ENCODE measurements around the gene PEPD. TPM values are rescaled to one million over a fixed set of nuclear protein-coding genes. Genes with fewer than 3 reads are reported as not detected.

PEPD gene
- total RNA-seq, 3 donors from 2014 or later, result 42.1 to 127 (median 82.3) TPM

GRCh38 chr19:33414667-33415605 lies 106.7 kb downstream of the PEPD start:
- Histone ChIP-seq H3K36me3 (no peaks in the 10 kb centered on the region), H3K27ac (no peak overlapping the region), H3K27me3 (no peaks in the 10 kb centered on the region), H3K4me1 (no peaks in the 10 kb centered on the region), H3K9me3 (no peaks in the 10 kb centered on the region), H3K4me3 (no peak overlapping the region)
- intact Hi-C loops (cut with DNase I; ENCODE audit: low total_unique reads), result no loop called here
- TF ChIP-seq POLR2A (IDR thresholded peaks at IDR 0.05) (no peak), CTCF (IDR thresholded peaks at IDR 0.05) (no peak), POLR2AphosphoS5 (IDR thresholded peaks at IDR 0.05) (no peak)
- no peak for DNase-seq (ENCODE audit: low spot score in 2 of 2)

- TF ChIP-seq POLR2A (IDR thresholded peaks at IDR 0.05), result no peak
- TF ChIP-seq POLR2AphosphoS5 (IDR thresholded peaks at IDR 0.05), result no peak
- TF ChIP-seq CTCF (IDR thresholded peaks at IDR 0.05), result no peak
Measured at GRCh38 chr19:33413868-33414666, 107.5 kb downstream of the PEPD start.

GRCh38 chr19:33413426-33413725 lies 108.2 kb downstream of the PEPD start:
- intact Hi-C loops (cut with DNase I; ENCODE audit: low total_unique reads), result no loop called here
- Histone ChIP-seq H3K9me3 (no peaks in the 10 kb centered on the region), H3K4me3 (no peak overlapping the region), H3K27me3 (no peaks in the 10 kb centered on the region), H3K4me1 (no peaks in the 10 kb centered on the region), H3K27ac (no peak overlapping the region), H3K36me3 (no peaks in the 10 kb centered on the region)
- TF ChIP-seq CTCF (IDR thresholded peaks at IDR 0.05), result no peak
- no peak for TF ChIP-seq POLR2A (IDR thresholded peaks at IDR 0.05)
- TF ChIP-seq POLR2AphosphoS5 (IDR thresholded peaks at IDR 0.05), result no peak
- no peak for DNase-seq (ENCODE audit: low spot score in 2 of 2)

More at GRCh38 chr19:33413868-33414666, 107.5 kb downstream of the PEPD start:
- H3K4me1 ChIP-seq, result no peaks in the 10 kb centered on the region
- no peak for DNase-seq (ENCODE audit: low spot score in 2 of 2)
- no peak overlapping the region for H3K4me3 ChIP-seq
- no peaks in the 10 kb centered on the region for H3K36me3 ChIP-seq
- intact Hi-C loops (cut with DNase I; ENCODE audit: low total_unique reads), result no loop called here
- H3K27me3 ChIP-seq, result no peaks in the 10 kb centered on the region
- no peak overlapping the region for H3K27ac ChIP-seq
- no peaks in the 10 kb centered on the region for H3K9me3 ChIP-seq

GRCh38 chr19:33412601-33413425 lies 108.8 kb downstream of the PEPD start:
- Histone ChIP-seq H3K4me3 (no peak overlapping the region), H3K36me3 (no peaks in the 10 kb centered on the region), H3K9me3 (no peaks in the 10 kb centered on the region), H3K4me1 (no peaks in the 10 kb centered on the region), H3K27me3 (no peaks in the 10 kb centered on the region), H3K27ac (no peak overlapping the region)
- no peak for TF ChIP-seq POLR2AphosphoS5 (IDR thresholded peaks at IDR 0.05)
- no peak for TF ChIP-seq POLR2A (IDR thresholded peaks at IDR 0.05)
- no peak for TF ChIP-seq CTCF (IDR thresholded peaks at IDR 0.05)
- no peak for DNase-seq (ENCODE audit: low spot score in 2 of 2)
- intact Hi-C loops (cut with DNase I; ENCODE audit: low total_unique reads), result no loop called here
